Activated CD4-positive, alpha-beta T cell treated with anti-CD3 and anti-CD28 coated beads, Interleukin-2, amount 10 ng/mL, durations not matched to agents 24 days and 14 days (primary cell): ENCODE data around the gene CYTH1. TPM values are rescaled to one million over a fixed set of nuclear protein-coding genes. Genes with fewer than 3 reads are reported as not detected.

Source experiments
- DNase-seq: peaks from one replicate; pipeline ENCODE4 v3.0.0; 2022
- H3K27ac Mint-ChIP-seq: one replicate; pipeline ENCODE4 v1.8.0; 2022; ENCODE audit warnings: mild to moderate bottlenecking, mixed read lengths
- H3K27me3 Mint-ChIP-seq: one replicate; pipeline ENCODE4 v1.8.0; 2022; ENCODE audit warnings: mixed read lengths
- H3K36me3 Mint-ChIP-seq: one replicate; pipeline ENCODE4 v1.8.0; 2022; ENCODE audit warnings: low read depth, mild to moderate bottlenecking, mixed read lengths
- H3K4me1 Mint-ChIP-seq: one replicate; pipeline ENCODE4 v1.8.0; 2021; ENCODE audit warnings: mixed read lengths
- H3K4me3 Mint-ChIP-seq: one replicate; pipeline ENCODE4 v1.8.0; 2022; ENCODE audit warnings: mild to moderate bottlenecking, moderate library complexity, mixed read lengths
- H3K9me3 Mint-ChIP-seq: one replicate; pipeline ENCODE4 v1.8.0; 2021; ENCODE audit warnings: mixed read lengths
- intact Hi-C: fragments of 100-400 bp; cut with micrococcal nuclease; formaldehyde crosslinking; loops from one replicate; pipeline ENCODE4 v1.15.1; 2023
- total RNA-seq: library from RNA; stranded (reverse); gene quantifications from 2 replicates; pipeline ENCODE4 v1.2.3, GENCODE V29; 2022

Gene CYTH1
- total RNA-seq, 1 donor from 2014 or later: 126 TPM

GRCh38 chr17:78727057-78727456 is 55.0 kb downstream of the CYTH1 start:
- no peak for DNase-seq
- no peaks in the 10 kb centered on the region for H3K9me3 Mint-ChIP-seq
- no peaks in the 10 kb centered on the region for H3K27me3 Mint-ChIP-seq
- peak overlapping the region; percentile 65 for H3K4me3 Mint-ChIP-seq
- intact Hi-C loops: no loop called here
- H3K4me1 Mint-ChIP-seq: peaks cover 81% of the 10 kb centered on the region
- H3K27ac Mint-ChIP-seq: peak overlapping the region; percentile 86
- H3K36me3 Mint-ChIP-seq: peaks cover 9% of the 10 kb centered on the region

GRCh38 chr17:78726513-78726912 is 55.6 kb downstream of the CYTH1 start:
- H3K27ac Mint-ChIP-seq: peak overlapping the region; percentile 86
- no peaks in the 10 kb centered on the region for H3K9me3 Mint-ChIP-seq
- no peaks in the 10 kb centered on the region for H3K27me3 Mint-ChIP-seq
- no peak for DNase-seq
- peak overlapping the region; percentile 65 for H3K4me3 Mint-ChIP-seq
- peaks cover 79% of the 10 kb centered on the region for H3K4me1 Mint-ChIP-seq
- intact Hi-C loops: no loop called here
- peaks cover 7% of the 10 kb centered on the region for H3K36me3 Mint-ChIP-seq

- intact Hi-C loops: loop anchor here (1.0 kb wide), 1 partner anchor 11 kb away; no protein-coding TSS in a partner anchor
- Mint-ChIP-seq H3K36me3 (peaks cover 3% of the 10 kb centered on the region), H3K4me3 (peak overlapping the region; percentile 65), H3K4me1 (peaks cover 75% of the 10 kb centered on the region), H3K27me3 (no peaks in the 10 kb centered on the region), H3K9me3 (no peaks in the 10 kb centered on the region), H3K27ac (peak overlapping the region; percentile 86)
- DNase-seq: peak; percentile 73
These were observed 56.5 kb downstream of the CYTH1 start for GRCh38 chr17:78725448-78726021.

- intact Hi-C loops: loop anchor here (1.0 kb wide), 1 partner anchor 11 kb away; no protein-coding TSS in a partner anchor
- H3K27me3 Mint-ChIP-seq: no peaks in the 10 kb centered on the region
These were observed 57.1 kb downstream of the CYTH1 start for GRCh38 chr17:78724999-78725398.

GRCh38 chr17:78724544-78724943 is 57.5 kb downstream of the CYTH1 start:
- Mint-ChIP-seq H3K27ac (peak overlapping the region; percentile 86), H3K4me3 (no peak overlapping the region), H3K4me1 (peaks cover 76% of the 10 kb centered on the region), H3K36me3 (peaks cover 3% of the 10 kb centered on the region), H3K27me3 (no peaks in the 10 kb centered on the region), H3K9me3 (no peaks in the 10 kb centered on the region)
- DNase-seq: no peak
- intact Hi-C loops: no loop called here

More at GRCh38 chr17:78724999-78725398, 57.1 kb downstream of the CYTH1 start:
- H3K36me3 Mint-ChIP-seq: peaks cover 3% of the 10 kb centered on the region
- H3K27ac Mint-ChIP-seq: peak overlapping the region; percentile 86
- DNase-seq: no peak
- H3K4me3 Mint-ChIP-seq: peak overlapping the region; percentile 65
- H3K9me3 Mint-ChIP-seq: no peaks in the 10 kb centered on the region
- H3K4me1 Mint-ChIP-seq: peaks cover 76% of the 10 kb centered on the region

GRCh38 chr17:78723957-78724356 is 58.1 kb downstream of the CYTH1 start:
- intact Hi-C loops: no loop called here
- Mint-ChIP-seq H3K27ac (peak overlapping the region; percentile 72), H3K9me3 (no peaks in the 10 kb centered on the region), H3K27me3 (no peaks in the 10 kb centered on the region), H3K4me3 (no peak overlapping the region), H3K4me1 (peaks cover 76% of the 10 kb centered on the region), H3K36me3 (peaks cover 3% of the 10 kb centered on the region)
- DNase-seq: no peak

GRCh38 chr17:78723001-78723796 is 58.9 kb downstream of the CYTH1 start:
- intact Hi-C loops: no loop called here
- no peak for DNase-seq
- H3K36me3 Mint-ChIP-seq: peaks cover 5% of the 10 kb centered on the region
- H3K9me3 Mint-ChIP-seq: no peaks in the 10 kb centered on the region
- H3K4me3 Mint-ChIP-seq: no peak overlapping the region
- H3K27ac Mint-ChIP-seq: peak overlapping the region; percentile 71
- no peaks in the 10 kb centered on the region for H3K27me3 Mint-ChIP-seq
- peaks cover 81% of the 10 kb centered on the region for H3K4me1 Mint-ChIP-seq

- H3K9me3 Mint-ChIP-seq: no peaks in the 10 kb centered on the region
- H3K27me3 Mint-ChIP-seq: no peaks in the 10 kb centered on the region
- H3K4me3 Mint-ChIP-seq: no peak overlapping the region
- peak overlapping the region; percentile 71 for H3K27ac Mint-ChIP-seq
- no peak for DNase-seq
- intact Hi-C loops: no loop called here
- peaks cover 80% of the 10 kb centered on the region for H3K4me1 Mint-ChIP-seq
- H3K36me3 Mint-ChIP-seq: peaks cover 5% of the 10 kb centered on the region
These were observed 59.8 kb downstream of the CYTH1 start for GRCh38 chr17:78722246-78722761.

GRCh38 chr17:78719630-78720298 is 62.3 kb downstream of the CYTH1 start:
- DNase-seq: peak; percentile 59
- H3K4me1 Mint-ChIP-seq: peaks cover 78% of the 10 kb centered on the region
- intact Hi-C loops: loop anchor here (1.0 kb wide), 1 partner anchor 10 kb away; no protein-coding TSS in a partner anchor
- peaks cover 6% of the 10 kb centered on the region for H3K36me3 Mint-ChIP-seq
- no peaks in the 10 kb centered on the region for H3K9me3 Mint-ChIP-seq
- H3K27me3 Mint-ChIP-seq: no peaks in the 10 kb centered on the region
- peak overlapping the region; percentile 50 for H3K4me3 Mint-ChIP-seq
- H3K27ac Mint-ChIP-seq: peak overlapping the region; percentile 88

- H3K4me1 Mint-ChIP-seq: peaks cover 73% of the 10 kb centered on the region
These were observed 63.4 kb downstream of the CYTH1 start for GRCh38 chr17:78718575-78719208.

GRCh38 chr17:78717431-78717980 is 64.6 kb downstream of the CYTH1 start:
- intact Hi-C loops: no loop called here
- H3K27ac Mint-ChIP-seq: peak overlapping the region; percentile 88
- H3K36me3 Mint-ChIP-seq: peaks cover 8% of the 10 kb centered on the region
- no peaks in the 10 kb centered on the region for H3K9me3 Mint-ChIP-seq
- peak overlapping the region; percentile 69 for H3K4me3 Mint-ChIP-seq
- DNase-seq: no peak
- H3K27me3 Mint-ChIP-seq: no peaks in the 10 kb centered on the region
- peaks cover 70% of the 10 kb centered on the region for H3K4me1 Mint-ChIP-seq

More at GRCh38 chr17:78718575-78719208, 63.4 kb downstream of the CYTH1 start:
- intact Hi-C loops: loop anchor here (1.0 kb wide), 1 partner anchor 9 kb away; no protein-coding TSS in a partner anchor
- peak overlapping the region; percentile 69 for H3K4me3 Mint-ChIP-seq
- H3K36me3 Mint-ChIP-seq: peaks cover 8% of the 10 kb centered on the region
- DNase-seq: no peak
- H3K9me3 Mint-ChIP-seq: no peaks in the 10 kb centered on the region
- H3K27ac Mint-ChIP-seq: peak overlapping the region; percentile 88
- H3K27me3 Mint-ChIP-seq: no peaks in the 10 kb centered on the region

- Mint-ChIP-seq H3K36me3 (peaks cover 8% of the 10 kb centered on the region), H3K27ac (peak overlapping the region; percentile 78), H3K4me3 (peak overlapping the region; percentile 62), H3K9me3 (no peaks in the 10 kb centered on the region), H3K4me1 (peaks cover 66% of the 10 kb centered on the region), H3K27me3 (no peaks in the 10 kb centered on the region)
- intact Hi-C loops: no loop called here
- DNase-seq: no peak
These were observed 65.2 kb downstream of the CYTH1 start for GRCh38 chr17:78716814-78717393.

- peak overlapping the region; percentile 62 for H3K4me3 Mint-ChIP-seq
- H3K36me3 Mint-ChIP-seq: peaks cover 10% of the 10 kb centered on the region
- no peak for DNase-seq
- H3K27me3 Mint-ChIP-seq: no peaks in the 10 kb centered on the region
- H3K27ac Mint-ChIP-seq: peak overlapping the region; percentile 58
- intact Hi-C loops: no loop called here
- peaks cover 68% of the 10 kb centered on the region for H3K4me1 Mint-ChIP-seq
- H3K9me3 Mint-ChIP-seq: no peaks in the 10 kb centered on the region
These were observed 65.8 kb downstream of the CYTH1 start for GRCh38 chr17:78716292-78716691.
